Large intestine (tissue), 3 donors: ENCODE results near the gene ATF2. TPM values are rescaled to one million over a fixed set of nuclear protein-coding genes. Genes with fewer than 3 reads are reported as not detected.
"Not testable (repeated sequence)": the region's sequence is repeated elsewhere in the genome, so short reads cannot be mapped to it uniquely, and the experiment has no call there.

Experiments
- DNase-seq, 2 donors: peaks; one replicate each; pipeline versions ENCODE4 v3.0.0 to v3.0.0-alpha.2; 2013
- H3K27ac ChIP-seq: one replicate; pipeline ENCODE4 v1.5.1; 2013; ENCODE audit warnings: low read length
- H3K27me3 ChIP-seq: 2 replicates; pipeline ENCODE4 v1.6.1; 2013; ENCODE audit warnings: low read length; ENCODE audit not compliant: control insufficient read depth, insufficient read depth
- H3K36me3 ChIP-seq: 2 replicates; pipeline ENCODE4 v1.6.1; 2013; ENCODE audit warnings: low read length; ENCODE audit not compliant: control insufficient read depth, insufficient read depth
- H3K4me1 ChIP-seq: one replicate; pipeline ENCODE4 v1.6.1; 2013; ENCODE audit warnings: low read length; ENCODE audit not compliant: control insufficient read depth, insufficient read depth
- H3K4me3 ChIP-seq: one replicate; pipeline ENCODE4 v1.5.1; 2013; ENCODE audit warnings: low read length
- H3K9me3 ChIP-seq: one replicate; pipeline ENCODE4 v1.6.1; 2013; ENCODE audit warnings: mild to moderate bottlenecking, low read depth, low read length, moderate library complexity; ENCODE audit not compliant: control insufficient read depth
- WGBS: methylation state at CpG from one replicate; pipeline ENCODE4 v1.1.5; 2013; ENCODE audit warnings: low lambda C conversion rate; ENCODE audit not compliant: insufficient coverage; 5-methylcytosine and 5-hydroxymethylcytosine counted together
- polyA plus RNA-seq: library from polyadenylated mRNA; unstranded; fragments of 120-200 nt; gene quantifications from one replicate; pipeline ENCODE4 v1.2.1, GENCODE V29; 2013

Gene ATF2
- polyA plus RNA-seq, 1 donor, result 34.2 TPM

DNA sequence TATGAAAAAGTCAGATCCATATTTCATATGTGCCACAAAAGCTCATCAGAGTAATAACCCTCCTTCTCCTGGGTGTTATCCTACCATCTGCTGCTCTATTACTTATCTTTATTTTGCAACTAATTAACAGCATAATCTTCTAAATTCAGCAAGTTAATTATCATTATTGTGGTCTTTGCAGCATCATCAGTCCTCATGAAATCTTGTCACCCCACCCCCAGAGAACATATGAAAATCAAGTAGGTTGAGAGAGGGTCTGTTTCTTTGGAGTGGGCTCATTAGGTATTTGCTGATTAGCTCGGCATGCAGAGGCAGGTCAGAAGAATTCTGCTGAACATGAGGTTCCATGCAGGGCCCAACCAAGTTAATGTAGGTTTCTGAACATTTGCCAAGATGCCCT lies 64.8 kb downstream of the ATF2 start:
- WGBS, result no CpG with 5 or more reads among the region's 1 CpG
- Histone ChIP-seq H3K27ac (no peak overlapping the region), H3K4me1 (no peaks in the 10 kb centered on the region), H3K27me3 (no peaks in the 10 kb centered on the region), H3K4me3 (no peak overlapping the region), H3K9me3 (peaks cover 9% of the 10 kb centered on the region), H3K36me3 (peaks cover 14% of the 10 kb centered on the region)
- DNase-seq, result no peak

DNA sequence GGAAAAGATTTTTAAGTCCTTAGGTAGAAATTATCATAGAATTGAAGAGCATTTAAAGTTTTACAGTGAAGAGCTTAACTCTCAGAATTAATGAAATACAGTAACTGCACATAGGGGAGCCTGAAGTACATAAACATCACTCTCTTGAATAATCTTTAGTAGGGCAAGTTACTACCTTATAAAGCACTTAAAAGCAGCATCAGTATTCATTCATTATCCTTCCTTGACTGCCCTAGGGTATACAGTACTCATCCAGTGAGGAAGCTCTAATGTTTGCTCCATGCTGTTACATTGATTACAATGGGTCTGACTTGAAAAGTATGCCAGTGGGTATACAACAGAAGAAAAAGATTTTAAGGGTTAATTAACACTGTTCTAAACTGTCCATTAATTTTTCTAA lies 66.5 kb downstream of the ATF2 start:
- Histone ChIP-seq H3K4me1 (no peaks in the 10 kb centered on the region), H3K4me3 (no peak overlapping the region), H3K9me3 (no peaks in the 10 kb centered on the region), H3K36me3 (peaks cover 14% of the 10 kb centered on the region), H3K27me3 (no peaks in the 10 kb centered on the region), H3K27ac (no peak overlapping the region)
- DNase-seq, result no peak

DNA sequence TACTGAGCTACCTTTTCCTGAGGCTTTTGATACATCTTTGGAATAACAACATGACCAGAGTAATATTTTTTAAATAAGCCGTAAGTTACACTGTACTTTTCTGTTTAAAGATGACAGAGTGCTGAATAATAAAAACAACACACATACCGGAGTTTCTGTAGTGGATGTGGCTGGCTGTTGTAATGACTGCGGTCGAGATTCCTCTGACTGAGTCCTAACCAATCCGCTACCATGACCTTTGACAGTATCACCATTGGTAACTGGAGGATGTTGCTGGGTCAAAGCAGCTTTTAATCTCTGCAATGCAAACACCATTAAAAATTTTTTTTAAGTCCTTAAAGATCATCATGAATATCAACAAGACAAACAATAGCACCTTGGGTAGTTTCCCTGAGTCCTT lies 70.7 kb downstream of the ATF2 start:
- H3K36me3 ChIP-seq, result peaks cover 15% of the 10 kb centered on the region
- H3K9me3 ChIP-seq, result no peaks in the 10 kb centered on the region
- 100% methylated on average over 1 of the region's 5 CpGs for WGBS
- H3K27me3 ChIP-seq, result no peaks in the 10 kb centered on the region
- H3K4me3 ChIP-seq, result no peak overlapping the region
- no peak for DNase-seq
- H3K27ac ChIP-seq, result no peak overlapping the region
- no peaks in the 10 kb centered on the region for H3K4me1 ChIP-seq

DNA sequence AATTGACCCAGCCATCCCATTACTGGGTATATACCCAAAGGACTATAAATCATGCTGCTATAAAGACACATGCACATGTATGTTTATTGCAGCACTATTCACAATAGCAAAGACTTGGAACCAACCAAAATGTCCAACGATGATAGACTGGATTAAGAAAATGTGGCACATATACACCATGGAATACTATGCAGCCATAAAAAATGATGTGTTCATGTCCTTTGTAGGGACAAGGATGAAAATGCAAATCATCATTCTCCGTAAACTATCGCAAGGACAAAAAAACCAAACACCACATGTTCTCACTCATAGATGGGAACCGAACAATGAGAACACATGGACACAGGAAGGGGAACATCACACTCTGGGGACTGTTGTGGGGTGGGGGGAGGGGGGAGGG lies 83.9 kb downstream of the ATF2 start:
- not testable (repeated sequence) for DNase-seq, H3K27ac ChIP-seq, H3K4me3 ChIP-seq, H3K9me3 ChIP-seq, H3K4me1 ChIP-seq, H3K27me3 ChIP-seq
- peaks cover 13% of the 10 kb centered on the region for H3K36me3 ChIP-seq
- no CpG with 5 or more reads among the region's 4 CpGs for WGBS

DNA sequence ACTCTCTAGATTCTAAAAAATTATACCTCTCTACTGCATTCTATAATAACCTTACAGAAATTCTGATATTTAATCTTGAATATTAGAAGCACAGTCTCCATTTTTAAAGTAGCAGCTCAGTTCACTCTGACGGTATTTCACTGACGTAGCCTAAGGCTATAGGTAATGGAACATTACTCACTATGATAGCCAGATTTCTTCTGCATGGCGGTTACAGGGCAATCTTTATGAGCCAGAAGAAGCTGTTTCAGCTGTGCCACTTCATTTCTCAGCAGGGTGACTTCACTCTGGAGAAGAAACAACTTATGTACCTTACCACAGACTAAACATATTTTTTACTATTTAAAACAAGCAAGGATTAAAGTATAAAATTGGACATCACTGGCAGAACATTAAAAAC lies 87.5 kb downstream of the ATF2 start:
- peaks cover 14% of the 10 kb centered on the region for H3K36me3 ChIP-seq
- H3K9me3 ChIP-seq, result no peaks in the 10 kb centered on the region
- WGBS, result no CpG with 5 or more reads among the region's 3 CpGs
- DNase-seq, result no peak
- no peaks in the 10 kb centered on the region for H3K27me3 ChIP-seq
- H3K4me1 ChIP-seq, result no peaks in the 10 kb centered on the region
- no peak overlapping the region for H3K4me3 ChIP-seq
- no peak overlapping the region for H3K27ac ChIP-seq

DNA sequence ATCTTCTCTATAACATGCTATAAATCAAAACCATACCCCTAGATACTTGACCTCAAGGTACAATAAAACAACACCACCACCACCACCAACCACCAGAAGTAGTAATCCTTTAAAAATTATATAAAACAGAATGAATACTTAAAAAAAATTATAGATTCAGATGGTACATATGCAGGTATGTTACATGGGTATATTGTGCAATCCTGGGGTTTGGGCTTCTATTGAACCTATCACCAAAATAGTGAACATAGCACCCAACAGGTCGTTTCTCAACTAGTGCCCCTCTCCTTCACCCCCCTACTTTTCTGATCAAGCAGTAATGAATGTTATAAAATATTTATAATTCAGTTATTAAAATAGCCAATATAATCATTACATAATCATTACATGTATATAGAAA lies 91.7 kb downstream of the ATF2 start:
- no peak overlapping the region for H3K27ac ChIP-seq
- no peak for DNase-seq
- no peaks in the 10 kb centered on the region for H3K27me3 ChIP-seq
- H3K4me1 ChIP-seq, result no peaks in the 10 kb centered on the region
- H3K9me3 ChIP-seq, result no peaks in the 10 kb centered on the region
- no peak overlapping the region for H3K4me3 ChIP-seq
- H3K36me3 ChIP-seq, result peaks cover 17% of the 10 kb centered on the region
- WGBS, result no CpG with 5 or more reads among the region's 1 CpG

DNA sequence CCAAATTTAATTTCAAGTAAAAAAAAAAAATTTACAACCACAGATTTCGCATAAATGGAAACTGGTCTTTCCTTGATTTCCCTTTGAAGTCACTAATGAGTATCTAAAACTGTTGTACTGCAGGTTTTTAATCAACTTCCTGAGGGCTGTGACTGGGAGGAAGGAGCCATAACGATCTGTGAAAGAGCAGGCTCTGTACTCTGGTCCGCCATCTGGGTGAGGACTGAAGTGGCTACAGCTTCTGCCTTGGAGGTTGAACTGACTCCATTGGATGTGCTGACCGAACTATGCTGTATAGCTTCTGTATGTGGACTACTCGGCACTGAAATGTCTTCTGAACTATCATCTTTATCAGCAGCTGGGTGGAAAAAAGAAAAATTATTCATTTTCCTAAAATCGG lies 93.5 kb downstream of the ATF2 start:
- Histone ChIP-seq H3K4me3 (no peak overlapping the region), H3K4me1 (no peaks in the 10 kb centered on the region), H3K27ac (no peak overlapping the region), H3K27me3 (no peaks in the 10 kb centered on the region), H3K36me3 (peaks cover 15% of the 10 kb centered on the region), H3K9me3 (no peaks in the 10 kb centered on the region)
- WGBS, result 100% methylated on average over 1 of the region's 6 CpGs
- no peak for DNase-seq

DNA sequence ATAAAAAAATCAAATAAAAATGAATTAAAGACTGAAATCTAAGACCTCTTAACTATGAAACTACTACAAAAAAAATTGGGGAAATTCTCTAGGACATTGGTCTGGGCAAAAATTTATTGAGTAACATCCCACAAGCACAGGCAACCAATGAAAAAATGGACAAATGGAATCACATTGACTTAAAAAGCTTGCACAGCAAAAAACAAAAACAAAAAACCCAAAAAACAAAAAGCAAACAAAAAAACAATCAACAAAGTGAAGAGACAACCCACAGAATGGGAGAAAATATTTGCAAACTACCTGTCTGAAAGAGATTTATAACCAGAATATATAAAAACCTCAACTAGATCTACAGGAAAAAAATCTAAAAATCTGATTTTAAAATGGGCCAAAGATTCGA lies 99.5 kb downstream of the ATF2 start:
- Histone ChIP-seq H3K27ac (no peak overlapping the region), H3K4me3 (no peak overlapping the region), H3K4me1 (no peaks in the 10 kb centered on the region), H3K9me3 (no peaks in the 10 kb centered on the region), H3K27me3 (no peaks in the 10 kb centered on the region), H3K36me3 (peaks cover 7% of the 10 kb centered on the region)
- WGBS, result 100% methylated on average over 1 of the region's 1 CpG
- DNase-seq, result no peak

DNA sequence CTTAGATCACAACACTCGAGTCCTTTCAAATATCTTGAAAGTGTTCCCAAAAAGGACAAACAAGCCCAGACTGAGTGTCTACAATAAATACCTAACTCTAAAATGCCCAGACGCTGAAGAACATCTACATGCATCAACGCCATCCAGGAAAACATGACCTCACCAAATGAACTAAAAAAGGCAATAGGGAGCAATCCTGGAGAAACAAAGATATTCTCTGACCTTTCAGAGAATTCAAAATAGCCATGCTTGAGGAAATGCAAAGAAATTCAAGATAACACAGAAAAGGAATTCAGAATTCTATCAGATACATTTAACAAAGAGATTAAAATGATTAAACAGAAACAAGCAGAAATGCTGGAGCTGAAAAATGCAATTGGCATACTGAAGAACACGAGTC lies 101.6 kb downstream of the ATF2 start:
- no peak overlapping the region for H3K4me3 ChIP-seq
- H3K36me3 ChIP-seq, result peaks cover 6% of the 10 kb centered on the region
- H3K27ac ChIP-seq, result no peak overlapping the region
- DNase-seq, result no peak
- 100% methylated on average over 1 of the region's 4 CpGs for WGBS
- no peaks in the 10 kb centered on the region for H3K4me1 ChIP-seq
- no peaks in the 10 kb centered on the region for H3K27me3 ChIP-seq
- H3K9me3 ChIP-seq, result no peaks in the 10 kb centered on the region

DNA sequence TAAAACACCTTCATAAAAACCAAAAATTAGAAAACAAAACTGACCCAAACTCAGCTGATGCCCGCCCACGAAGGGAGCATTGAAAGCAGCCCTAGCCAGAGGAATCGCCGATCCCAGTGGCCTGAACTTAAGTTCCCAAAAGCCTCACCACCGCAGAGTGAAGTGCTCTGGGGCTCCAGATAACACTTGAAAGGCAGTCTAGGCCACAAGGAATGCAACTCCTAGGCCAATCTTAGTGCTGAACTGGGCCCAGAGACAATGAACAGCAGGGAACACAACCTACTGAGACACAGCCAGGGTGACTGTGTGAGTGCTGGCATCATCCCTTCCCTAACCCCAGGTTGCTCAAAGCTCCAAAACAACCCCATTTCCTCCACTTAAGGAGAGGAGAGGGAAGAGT lies 103.2 kb downstream of the ATF2 start:
- Histone ChIP-seq H3K27ac (no peak overlapping the region), H3K36me3 (peaks cover 2% of the 10 kb centered on the region), H3K4me3 (no peak overlapping the region), H3K9me3 (no peaks in the 10 kb centered on the region), H3K4me1 (no peaks in the 10 kb centered on the region), H3K27me3 (no peaks in the 10 kb centered on the region)
- DNase-seq, result no peak
- WGBS, result no CpG with 5 or more reads among the region's 5 CpGs

DNA sequence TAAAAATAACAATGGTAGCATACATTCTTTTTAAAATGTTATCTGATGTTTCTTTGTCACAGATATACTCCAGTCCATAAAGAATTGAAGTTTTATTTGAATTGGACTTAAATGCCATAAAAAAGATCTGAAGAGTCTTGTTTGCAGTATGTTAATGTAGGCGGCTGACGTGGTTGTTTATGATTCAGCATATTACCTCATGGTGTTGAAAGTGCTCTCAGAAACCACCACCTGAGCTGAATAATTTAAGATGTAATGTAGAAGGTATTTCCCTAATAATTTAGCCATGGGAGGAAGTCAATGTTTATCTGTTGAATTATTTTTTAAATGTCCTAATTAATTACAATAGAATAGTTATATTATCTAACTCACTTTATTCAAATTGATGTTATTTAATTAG lies 104.3 kb downstream of the ATF2 start:
- Histone ChIP-seq H3K4me1 (no peaks in the 10 kb centered on the region), H3K9me3 (no peaks in the 10 kb centered on the region), H3K4me3 (no peak overlapping the region), H3K36me3 (peaks cover 6% of the 10 kb centered on the region), H3K27ac (no peak overlapping the region), H3K27me3 (no peaks in the 10 kb centered on the region)
- 70% methylated on average over 2 of the region's 2 CpGs for WGBS
- DNase-seq, result no peak
